ENCODE results near the gene NSMCE1. TPM values are rescaled to one million over a fixed set of nuclear protein-coding genes. Genes with fewer than 3 reads are reported as not detected.

The NSMCE1 gene
- total and polyA plus RNA-seq, 2 donors (not counting 1 experiment from before 2014, with no cell fraction given), result 29.0 to 61.9 TPM

- H3K27me3 Mint-ChIP-seq, result no peaks in the 10 kb centered on the region
- ATAC-seq (ENCODE audit: low read depth), result no peak
- Histone ChIP-seq H3K4me3 (ENCODE audit: control extremely low read depth in 1 of 5, extremely low read depth in 1 of 5, insufficient read depth in 1 of 5, low read depth in 2 of 5, low read length in 4 of 5) (no peak overlapping the region), H2AFZ (ENCODE audit: insufficient read depth, low read depth, low read length, poor library complexity, severe bottlenecking) (no peak overlapping the region), H3K4me1 (ENCODE audit: control insufficient read depth in 2 of 2, insufficient read depth in 2 of 2, low read length in 2 of 2) (peaks cover 51 to 64% of the 10 kb centered on the region in 2 donors), H3K27me3 (replicated peaks in 1 of 4; ENCODE audit: control extremely low read depth in 1 of 4, control insufficient read depth in 3 of 4, insufficient read depth in 4 of 4, low read length in 3 of 4) (no peaks in the 10 kb centered on the region), H3K9ac (ENCODE audit: low read length) (no peak overlapping the region), H4K20me1 (ENCODE audit: control insufficient read depth, insufficient read depth, low read length, poor library complexity, severe bottlenecking) (no peaks in the 10 kb centered on the region), H3K36me3 (replicated peaks in 1 of 2; ENCODE audit: control extremely low read depth in 1 of 2, control insufficient read depth in 1 of 2, extremely low read depth in 1 of 2, insufficient read depth in 2 of 2, low read length in 1 of 2) (peaks cover 0 to 32% of the 10 kb centered on the region in 2 experiments), H3K79me2 (ENCODE audit: control insufficient read depth, insufficient read depth, low read length) (peaks cover 2% of the 10 kb centered on the region), H3K9me3 (ENCODE audit: control extremely low read depth in 1 of 3, control insufficient read depth in 2 of 3, insufficient read depth in 1 of 3, low read length in 2 of 3) (no peaks in the 10 kb centered on the region), H3K27ac (ENCODE audit: low read length in 2 of 2) (peak overlapping the region in 1 of 2 donors; percentile 24), H3K4me2 (replicated peaks; ENCODE audit: low read depth, low read length, poor library complexity, severe bottlenecking) (no peak overlapping the region)
- TF ChIP-seq EZH2 (IDR thresholded peaks at IDR 0.05; ENCODE audit: borderline replicate concordance, insufficient read depth, low read depth, low read length, poor library complexity, severe bottlenecking) (no peak), CTCF (IDR thresholded peaks at IDR 0.05) (no peak)
- H3K27ac Mint-ChIP-seq, result peak overlapping the region; percentile 63
- no peak for DNase-seq
- intact Hi-C loops (cut with micrococcal nuclease), result no loop called here
- peaks cover 55% of the 10 kb centered on the region for H3K4me1 Mint-ChIP-seq
- ChIA-PET POLR2A (interaction anchor here (0.6 to 1.4 kb wide), 3 partner anchors 13 to 224 kb away, joined by 3 to 5 read pairs (median 3); partner anchors contain the start of gene KDM8), CTCF (interaction anchor here (0.7 to 3.8 kb wide), 7 partner anchors 9 to 141 kb away, joined by 3 to 24 read pairs (median 3); no protein-coding TSS in a partner anchor)
- no peak overlapping the region for H3K4me3 Mint-ChIP-seq
- no peaks in the 10 kb centered on the region for H3K9me3 Mint-ChIP-seq (ENCODE audit: insufficient read depth)
- 51% methylated on average over 13 of the region's 16 CpGs for WGBS (ENCODE audit: insufficient coverage)
These were observed 41.4 kb downstream of the NSMCE1 start for GRCh38 chr16:27226976-27227705.

DNA sequence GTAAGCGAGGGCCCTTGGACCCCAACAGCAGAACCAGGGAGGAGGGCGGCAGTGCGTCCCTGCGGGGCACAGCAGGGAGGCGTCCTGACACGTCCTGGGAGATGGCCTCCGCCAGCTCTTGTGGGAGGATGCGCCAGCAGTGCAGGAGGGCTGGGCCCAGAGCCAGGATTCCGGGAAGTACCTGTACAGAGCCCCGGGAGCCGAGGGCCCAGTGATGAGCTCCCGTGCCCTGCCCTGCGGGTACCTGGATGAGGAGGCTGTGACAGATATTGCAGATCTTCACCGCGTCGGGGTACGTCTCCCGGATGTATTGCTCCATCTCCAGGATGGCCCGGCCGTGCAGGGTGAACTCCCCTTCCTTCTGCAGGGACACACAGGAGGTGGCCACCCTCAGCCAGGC lies 42.1 kb downstream of the NSMCE1 start:
- peaks cover 0 to 32% of the 10 kb centered on the region in 2 experiments for H3K36me3 ChIP-seq (replicated peaks in 1 of 2; ENCODE audit: control extremely low read depth in 1 of 2, control insufficient read depth in 1 of 2, extremely low read depth in 1 of 2, insufficient read depth in 2 of 2, low read length in 1 of 2)
- peak overlapping the region; percentile 21 for H3K4me2 ChIP-seq (replicated peaks; ENCODE audit: low read depth, low read length, poor library complexity, severe bottlenecking)
- no peaks in the 10 kb centered on the region for H3K9me3 ChIP-seq (ENCODE audit: control extremely low read depth in 1 of 3, control insufficient read depth in 2 of 3, insufficient read depth in 1 of 3, low read length in 2 of 3)
- TF ChIP-seq EZH2 (IDR thresholded peaks at IDR 0.05; ENCODE audit: borderline replicate concordance, insufficient read depth, low read depth, low read length, poor library complexity, severe bottlenecking) (no peak), CTCF (IDR thresholded peaks at IDR 0.05) (no peak)
- Mint-ChIP-seq H3K27ac (peak overlapping the region; percentile 75), H3K9me3 (ENCODE audit: insufficient read depth) (no peaks in the 10 kb centered on the region), H3K27me3 (no peaks in the 10 kb centered on the region), H3K4me3 (no peak overlapping the region), H3K4me1 (peaks cover 48% of the 10 kb centered on the region)
- no peak overlapping the region for H2AFZ ChIP-seq (ENCODE audit: insufficient read depth, low read depth, low read length, poor library complexity, severe bottlenecking)
- ATAC-seq (ENCODE audit: low read depth) (no peak), DNase-seq (no peak)
- WGBS (ENCODE audit: insufficient coverage), result 97% methylated on average over 20 of the region's 20 CpGs
- no peaks in the 10 kb centered on the region for H4K20me1 ChIP-seq (ENCODE audit: control insufficient read depth, insufficient read depth, low read length, poor library complexity, severe bottlenecking)
- no peaks in the 10 kb centered on the region for H3K27me3 ChIP-seq (replicated peaks in 1 of 4; ENCODE audit: control extremely low read depth in 1 of 4, control insufficient read depth in 3 of 4, insufficient read depth in 4 of 4, low read length in 3 of 4)
- no peak overlapping the region for H3K27ac ChIP-seq (ENCODE audit: low read length in 2 of 2)
- ChIA-PET POLR2A (interaction anchor here (1.2 to 1.4 kb wide), 2 partner anchors 23 to 42 kb away, joined by 5 to 6 read pairs; partner anchors contain the start of genes KDM8 and NSMCE1), CTCF (interaction anchor here (0.8 to 3.8 kb wide), 8 partner anchors 8 to 142 kb away, joined by 3 to 24 read pairs (median 7); partner anchors contain the start of gene KDM8)
- H3K4me1 ChIP-seq (ENCODE audit: control insufficient read depth in 2 of 2, insufficient read depth in 2 of 2, low read length in 2 of 2), result peaks cover 44 to 58% of the 10 kb centered on the region in 2 donors
- no peaks in the 10 kb centered on the region for H3K79me2 ChIP-seq (ENCODE audit: control insufficient read depth, insufficient read depth, low read length)
- intact Hi-C loops (cut with micrococcal nuclease), result no loop called here
- no peak overlapping the region for H3K4me3 ChIP-seq (ENCODE audit: control extremely low read depth in 1 of 5, extremely low read depth in 1 of 5, insufficient read depth in 1 of 5, low read depth in 2 of 5, low read length in 4 of 5)
- no peak overlapping the region for H3K9ac ChIP-seq (ENCODE audit: low read length)

Measured in B cell (primary cell).